HFFc6 (cell line): ENCODE measurements around the gene SH2D7. TPM values are rescaled to one million over a fixed set of nuclear protein-coding genes. Genes with fewer than 3 reads are reported as not detected.

Experiments
- DNase-seq: peaks from one replicate; pipeline ENCODE4 v3.0.0-alpha.2; 2018
- H3K27ac Mint-ChIP-seq: 2 replicates; pipeline ENCODE4 v1.8.0; 2020; ENCODE audit warnings: mild to moderate bottlenecking, mixed read lengths
- H3K27me3 Mint-ChIP-seq: 2 replicates; pipeline ENCODE4 v1.8.0; 2021; ENCODE audit warnings: mild to moderate bottlenecking, moderate library complexity, mixed read lengths; ENCODE audit not compliant: insufficient read depth
- H3K36me3 Mint-ChIP-seq: 2 replicates; pipeline ENCODE4 v1.8.0; 2021; ENCODE audit warnings: low read depth, mixed read lengths
- H3K4me1 Mint-ChIP-seq: 2 replicates; pipeline ENCODE4 v1.8.0; 2020; ENCODE audit warnings: low read depth, mixed read lengths
- H3K4me3 Mint-ChIP-seq: 2 replicates; pipeline ENCODE4 v1.8.0; 2020; ENCODE audit warnings: mild to moderate bottlenecking, moderate library complexity, mixed read lengths
- H3K9me3 Mint-ChIP-seq: 2 replicates; pipeline ENCODE4 v1.8.0; 2020; ENCODE audit warnings: mild to moderate bottlenecking, mixed read lengths
- total RNA-seq, 6 experiments: library from RNA; stranded (reverse); fragmentation: NEBNext Ultra II Directional; extraction: Animal tissue kit (Norgen Biotek cat#: 25700); gene quantifications; 2 replicates in 1 of 6; 3 replicates in 5 of 6; pipeline ENCODE4 v1.2.3, GENCODE V29; 2021
- TF ChIP-seq, protein P1 (sequence below): fragments of 200-600 bp; sonication (generic); IDR thresholded peaks from 2 replicates; pipeline ENCODE4 v1.5.0; 2021; ENCODE audit warnings: antibody characterized with exemption, mild to moderate bottlenecking

Gene SH2D7
- total RNA-seq, 6 experiments from 2014 or later = not detected

DNA sequence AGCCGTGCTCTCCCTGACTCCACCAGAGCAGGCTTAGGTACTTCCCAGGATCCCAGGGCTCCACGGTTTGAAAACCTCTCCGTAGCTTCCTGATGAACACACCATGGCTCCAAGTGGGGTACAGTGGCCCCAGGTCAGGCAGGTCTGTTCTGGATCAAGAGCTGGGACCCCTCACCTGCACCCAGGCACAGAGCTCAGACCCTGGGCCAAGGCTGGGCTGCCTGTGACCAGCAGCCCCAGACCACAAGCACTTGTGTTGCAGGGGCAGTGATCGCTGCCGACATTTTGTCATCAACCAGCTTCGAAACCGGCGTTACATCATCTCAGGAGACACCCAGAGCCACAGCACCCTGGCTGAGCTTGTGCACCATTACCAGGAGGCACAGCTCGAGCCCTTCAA, 5.3 kb downstream of the SH2D7 start:
- Mint-ChIP-seq H3K4me3 (no peak overlapping the region), H3K27ac (no peak overlapping the region), H3K4me1 (peaks cover 6% of the 10 kb centered on the region), H3K9me3 (no peaks in the 10 kb centered on the region), H3K27me3 (peaks cover 12% of the 10 kb centered on the region), H3K36me3 (no peaks in the 10 kb centered on the region)
- TF ChIP-seq, protein P1, sequence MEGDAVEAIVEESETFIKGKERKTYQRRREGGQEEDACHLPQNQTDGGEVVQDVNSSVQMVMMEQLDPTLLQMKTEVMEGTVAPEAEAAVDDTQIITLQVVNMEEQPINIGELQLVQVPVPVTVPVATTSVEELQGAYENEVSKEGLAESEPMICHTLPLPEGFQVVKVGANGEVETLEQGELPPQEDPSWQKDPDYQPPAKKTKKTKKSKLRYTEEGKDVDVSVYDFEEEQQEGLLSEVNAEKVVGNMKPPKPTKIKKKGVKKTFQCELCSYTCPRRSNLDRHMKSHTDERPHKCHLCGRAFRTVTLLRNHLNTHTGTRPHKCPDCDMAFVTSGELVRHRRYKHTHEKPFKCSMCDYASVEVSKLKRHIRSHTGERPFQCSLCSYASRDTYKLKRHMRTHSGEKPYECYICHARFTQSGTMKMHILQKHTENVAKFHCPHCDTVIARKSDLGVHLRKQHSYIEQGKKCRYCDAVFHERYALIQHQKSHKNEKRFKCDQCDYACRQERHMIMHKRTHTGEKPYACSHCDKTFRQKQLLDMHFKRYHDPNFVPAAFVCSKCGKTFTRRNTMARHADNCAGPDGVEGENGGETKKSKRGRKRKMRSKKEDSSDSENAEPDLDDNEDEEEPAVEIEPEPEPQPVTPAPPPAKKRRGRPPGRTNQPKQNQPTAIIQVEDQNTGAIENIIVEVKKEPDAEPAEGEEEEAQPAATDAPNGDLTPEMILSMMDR = no peak
- DNase-seq = no peak

DNA sequence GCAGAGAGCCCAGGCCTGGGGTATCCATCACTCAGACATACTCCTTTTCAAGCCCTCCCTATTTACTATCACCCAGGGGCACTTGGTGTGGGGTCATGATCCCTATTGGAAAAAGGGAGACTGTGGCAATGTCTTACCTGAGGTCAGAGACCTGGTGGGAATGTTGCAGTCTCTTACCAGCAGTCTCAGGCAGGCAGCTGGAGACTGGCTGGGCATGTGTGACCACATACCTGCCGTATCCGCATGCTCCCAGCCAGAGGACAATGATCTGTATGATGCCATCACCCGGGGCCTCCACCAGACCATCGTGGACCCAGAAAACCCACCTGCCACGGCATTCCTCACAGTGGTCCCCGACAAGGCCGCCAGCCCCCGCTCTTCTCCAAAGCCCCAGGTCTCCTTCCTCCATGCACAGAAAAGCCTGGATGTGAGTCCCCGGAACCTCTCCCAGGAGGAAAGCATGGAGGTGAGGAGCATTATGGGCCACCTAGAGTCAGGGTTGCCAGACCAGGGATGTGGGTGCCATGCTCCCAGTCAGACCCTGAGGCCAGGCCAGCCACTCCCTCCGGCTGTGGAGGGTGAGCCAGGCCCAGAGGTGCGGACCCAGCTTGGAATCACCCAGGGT, 5.9 kb downstream of the SH2D7 start:
- Mint-ChIP-seq H3K27ac (no peak overlapping the region), H3K27me3 (peaks cover 16% of the 10 kb centered on the region), H3K4me1 (peaks cover 4% of the 10 kb centered on the region), H3K4me3 (no peak overlapping the region), H3K9me3 (no peaks in the 10 kb centered on the region), H3K36me3 (no peaks in the 10 kb centered on the region)
- no peak for DNase-seq
- TF ChIP-seq, protein P1 = no peak

DNA sequence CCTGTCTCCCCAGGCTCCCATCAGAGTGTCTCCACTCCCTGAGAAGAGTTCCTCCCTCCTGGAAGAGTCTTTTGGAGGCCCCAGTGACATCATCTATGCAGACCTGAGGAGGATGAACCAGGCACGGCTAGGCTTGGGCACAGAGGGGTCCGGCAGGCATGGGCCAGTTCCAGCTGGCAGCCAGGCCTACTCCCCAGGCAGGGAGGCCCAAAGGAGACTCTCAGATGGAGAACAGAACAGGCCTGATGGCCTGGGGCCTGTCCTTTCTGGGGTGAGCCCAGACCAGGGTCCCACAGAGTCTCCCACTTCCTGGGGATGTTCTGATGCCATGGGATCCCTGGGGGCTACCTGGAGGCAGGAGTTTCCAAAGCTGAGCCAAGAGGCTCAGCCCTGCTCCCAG, 8.5 kb downstream of the SH2D7 start:
- Mint-ChIP-seq H3K27ac (no peak overlapping the region), H3K9me3 (no peaks in the 10 kb centered on the region), H3K4me3 (no peak overlapping the region), H3K36me3 (no peaks in the 10 kb centered on the region), H3K27me3 (peaks cover 12% of the 10 kb centered on the region), H3K4me1 (peaks cover 3% of the 10 kb centered on the region)
- TF ChIP-seq, protein P1 = no peak
- no peak for DNase-seq

DNA sequence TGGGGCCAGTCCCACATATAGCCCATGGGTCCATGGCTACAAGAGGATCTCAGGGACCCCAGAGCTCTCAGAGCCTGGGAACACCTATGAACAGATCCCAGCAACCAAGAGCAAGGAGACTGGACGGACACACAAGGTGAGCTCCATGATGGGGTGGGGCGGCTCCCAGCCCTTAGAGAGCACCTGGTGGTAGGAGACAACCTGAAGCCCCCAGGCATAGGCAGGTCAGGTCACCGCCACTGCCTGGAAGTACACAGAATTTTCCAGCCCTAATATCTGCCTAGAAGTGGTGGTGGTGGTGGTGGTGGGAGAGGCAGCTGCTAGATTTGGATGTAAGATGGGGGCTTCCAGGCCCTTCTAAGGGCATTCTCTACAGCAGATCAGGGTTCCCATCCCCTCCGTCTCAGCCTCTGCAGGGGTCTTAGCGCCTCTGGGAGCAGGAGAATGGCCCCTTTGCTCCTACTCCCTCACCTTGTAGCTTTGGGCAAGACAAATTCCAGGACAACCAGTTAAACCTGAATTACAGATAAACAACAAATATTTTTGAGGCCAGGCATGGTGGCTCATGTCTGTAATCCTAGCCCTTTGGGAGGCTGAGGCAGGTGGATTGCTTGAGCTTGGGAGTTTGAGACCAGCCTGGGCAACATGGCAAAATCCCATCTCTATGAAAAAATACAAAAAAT, 9.2 kb downstream of the SH2D7 start:
- no peak for DNase-seq
- Mint-ChIP-seq H3K4me1 (peaks cover 10% of the 10 kb centered on the region), H3K27me3 (peaks cover 12% of the 10 kb centered on the region), H3K27ac (no peak overlapping the region), H3K9me3 (no peaks in the 10 kb centered on the region), H3K36me3 (no peaks in the 10 kb centered on the region), H3K4me3 (no peak overlapping the region)
- TF ChIP-seq, protein P1 = no peak

DNA sequence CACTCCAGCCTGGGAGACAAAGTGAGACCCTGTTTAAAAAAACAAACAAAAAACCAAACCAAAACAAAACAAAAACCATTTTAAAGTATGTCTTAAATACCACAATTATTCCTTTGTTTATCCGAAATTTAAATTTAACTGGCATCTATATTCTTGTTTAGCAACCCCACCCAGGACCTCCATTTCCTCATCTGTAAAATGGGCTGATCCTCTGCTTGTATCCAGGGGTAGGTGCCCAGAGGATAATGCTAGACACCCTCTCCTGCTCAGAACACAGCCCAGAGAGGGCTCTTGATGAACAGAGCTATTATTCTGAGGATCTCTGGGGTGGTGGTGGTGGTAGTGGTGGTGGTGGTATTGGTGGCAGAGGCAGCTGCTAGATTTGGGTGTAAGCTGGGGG, 9.8 kb downstream of the SH2D7 start:
- H3K4me1 Mint-ChIP-seq = peaks cover 11% of the 10 kb centered on the region
- no peaks in the 10 kb centered on the region for H3K9me3 Mint-ChIP-seq
- H3K27ac Mint-ChIP-seq = no peak overlapping the region
- no peak overlapping the region for H3K4me3 Mint-ChIP-seq
- H3K36me3 Mint-ChIP-seq = no peaks in the 10 kb centered on the region
- peaks cover 14% of the 10 kb centered on the region for H3K27me3 Mint-ChIP-seq
- no peak for DNase-seq
- TF ChIP-seq, protein P1 = no peak
